IPS DF 6.9 (cell line): ENCODE measurements around the gene HOXB2.

Experiments used
- DNase-seq: peaks from one replicate; pipeline ENCODE4 v3.0.0-alpha.2; 2013; ENCODE audit warnings: low read depth, low spot score
- H3K27ac ChIP-seq: one replicate; pipeline ENCODE4 v1.5.1; 2013; ENCODE audit warnings: low read length, control low read depth
- H3K27me3 ChIP-seq: 2 replicates; pipeline ENCODE4 v1.6.1; 2013; ENCODE audit warnings: mild to moderate bottlenecking, low read length; ENCODE audit not compliant: control insufficient read depth, insufficient read depth
- H3K36me3 ChIP-seq: 2 replicates; pipeline ENCODE4 v1.6.1; 2013; ENCODE audit warnings: low read length; ENCODE audit not compliant: control insufficient read depth, insufficient read depth
- H3K4me1 ChIP-seq: 2 replicates; pipeline ENCODE4 v1.6.1; 2013; ENCODE audit warnings: low read length; ENCODE audit not compliant: control insufficient read depth, insufficient read depth
- H3K4me3 ChIP-seq: 2 replicates; pipeline ENCODE4 v1.5.1; 2013; ENCODE audit warnings: mild to moderate bottlenecking, low read length
- H3K9me3 ChIP-seq: 2 replicates; pipeline ENCODE4 v1.6.1; 2013; ENCODE audit warnings: low read length, inconsistent platforms; ENCODE audit not compliant: control insufficient read depth, insufficient read depth
- WGBS: extraction: QIAGEN DNeasy Blood & Tissue Kit; methylation state at CpG from one replicate; pipeline ENCODE4 v1.1.7; 2013; ENCODE audit warnings: mixed read lengths, missing lambda C conversion rate; ENCODE audit not compliant: insufficient read length, insufficient coverage; 5-methylcytosine and 5-hydroxymethylcytosine counted together

HOXB2 gene

GRCh38 chr17:48558057-48558830 is 13.3 kb upstream of the HOXB2 start:
- peaks cover 1% of the 10 kb centered on the region; the same call in 1 of the 2 replicates for H3K4me1 ChIP-seq
- H3K27ac ChIP-seq: no peak overlapping the region
- no peaks in the 10 kb centered on the region for H3K9me3 ChIP-seq
- H3K27me3 ChIP-seq: peaks cover 97% of the 10 kb centered on the region
- H3K4me3 ChIP-seq: no peak overlapping the region
- DNase-seq: no peak
- WGBS: no CpG with 5 or more reads among the region's 13 CpGs
- H3K36me3 ChIP-seq: no peaks in the 10 kb centered on the region

GRCh38 chr17:48556576-48557401 is 11.9 kb upstream of the HOXB2 start:
- Histone ChIP-seq H3K27me3 (peaks cover 96% of the 10 kb centered on the region), H3K27ac (no peak overlapping the region), H3K4me3 (no peak overlapping the region), H3K4me1 (peaks cover 3% of the 10 kb centered on the region; the same call in 1 of the 2 replicates), H3K36me3 (no peaks in the 10 kb centered on the region), H3K9me3 (no peaks in the 10 kb centered on the region)
- DNase-seq: no peak
- no CpG with 5 or more reads among the region's 7 CpGs for WGBS

DNA sequence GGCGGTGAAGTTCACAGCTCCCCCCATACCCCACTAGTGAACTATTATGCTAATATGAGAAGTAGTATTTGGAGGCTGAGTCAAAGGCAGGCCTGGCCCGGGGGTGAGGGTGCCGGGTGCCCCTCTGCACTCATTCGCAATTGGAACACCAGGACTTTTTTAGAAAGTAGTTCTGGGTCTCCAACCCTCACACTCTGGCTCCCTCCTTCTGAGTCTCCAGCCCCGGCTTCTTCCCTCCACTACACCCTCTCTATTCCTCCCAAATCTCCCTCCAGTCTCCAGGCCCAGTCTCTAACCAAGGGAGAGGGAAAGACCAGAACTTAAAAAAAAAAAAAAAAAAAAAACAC is 11.3 kb upstream of the HOXB2 start:
- H3K27me3 ChIP-seq: peaks cover 96% of the 10 kb centered on the region
- no peaks in the 10 kb centered on the region for H3K36me3 ChIP-seq
- WGBS: no CpG with 5 or more reads among the region's 5 CpGs
- H3K9me3 ChIP-seq: no peaks in the 10 kb centered on the region
- H3K4me1 ChIP-seq: peaks cover 3% of the 10 kb centered on the region; the same call in 1 of the 2 replicates
- no peak overlapping the region for H3K4me3 ChIP-seq
- no peak overlapping the region for H3K27ac ChIP-seq
- no peak for DNase-seq

- no CpG with 5 or more reads among the region's 36 CpGs for WGBS
Measured at GRCh38 chr17:48555258-48556228, 10.6 kb upstream of the HOXB2 start.

GRCh38 chr17:48554412-48555257 is 9.7 kb upstream of the HOXB2 start:
- peaks cover 94% of the 10 kb centered on the region for H3K27me3 ChIP-seq
- no peaks in the 10 kb centered on the region for H3K9me3 ChIP-seq
- peaks cover 6% of the 10 kb centered on the region for H3K4me1 ChIP-seq
- H3K36me3 ChIP-seq: no peaks in the 10 kb centered on the region
- no peak overlapping the region for H3K4me3 ChIP-seq
- no CpG with 5 or more reads among the region's 44 CpGs for WGBS
- no peak overlapping the region for H3K27ac ChIP-seq
- DNase-seq: no peak

More at GRCh38 chr17:48555258-48556228, 10.6 kb upstream of the HOXB2 start:
- Histone ChIP-seq H3K27me3 (peaks cover 94% of the 10 kb centered on the region), H3K27ac (no peak overlapping the region), H3K4me1 (peaks cover 4% of the 10 kb centered on the region), H3K4me3 (no peak overlapping the region), H3K9me3 (no peaks in the 10 kb centered on the region), H3K36me3 (no peaks in the 10 kb centered on the region)
- no peak for DNase-seq

- Histone ChIP-seq H3K4me3 (no peak overlapping the region), H3K27ac (no peak overlapping the region), H3K27me3 (peaks cover 91% of the 10 kb centered on the region), H3K36me3 (no peaks in the 10 kb centered on the region), H3K4me1 (peaks cover 8% of the 10 kb centered on the region), H3K9me3 (no peaks in the 10 kb centered on the region)
- WGBS: no CpG with 5 or more reads among the region's 1 CpG
- no peak for DNase-seq
Measured at GRCh38 chr17:48553826-48554225, 8.9 kb upstream of the HOXB2 start.

DNA sequence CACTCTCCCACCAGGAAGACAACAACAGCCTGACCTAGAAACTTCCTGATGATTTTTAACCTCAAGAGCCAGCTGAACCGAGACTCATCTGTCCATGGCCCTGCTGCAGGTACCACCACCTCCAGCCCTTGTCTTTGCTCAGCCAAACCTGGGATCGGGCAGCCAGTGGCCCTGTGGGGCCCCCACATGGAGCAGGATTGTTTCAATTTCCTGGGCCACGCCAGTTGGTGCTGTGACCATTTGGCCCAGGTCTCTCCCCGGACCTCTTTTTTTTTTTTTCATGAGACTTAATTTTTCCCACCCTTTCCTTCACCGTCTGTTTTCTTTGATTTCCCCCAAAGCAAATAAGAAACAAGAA is 8.3 kb upstream of the HOXB2 start:
- H3K4me3 ChIP-seq: no peak overlapping the region
- H3K27me3 ChIP-seq: peaks cover 89% of the 10 kb centered on the region
- no peaks in the 10 kb centered on the region for H3K36me3 ChIP-seq
- no peak overlapping the region for H3K27ac ChIP-seq
- H3K4me1 ChIP-seq: peaks cover 8% of the 10 kb centered on the region
- DNase-seq: no peak
- H3K9me3 ChIP-seq: no peaks in the 10 kb centered on the region
- no CpG with 5 or more reads among the region's 5 CpGs for WGBS

DNA sequence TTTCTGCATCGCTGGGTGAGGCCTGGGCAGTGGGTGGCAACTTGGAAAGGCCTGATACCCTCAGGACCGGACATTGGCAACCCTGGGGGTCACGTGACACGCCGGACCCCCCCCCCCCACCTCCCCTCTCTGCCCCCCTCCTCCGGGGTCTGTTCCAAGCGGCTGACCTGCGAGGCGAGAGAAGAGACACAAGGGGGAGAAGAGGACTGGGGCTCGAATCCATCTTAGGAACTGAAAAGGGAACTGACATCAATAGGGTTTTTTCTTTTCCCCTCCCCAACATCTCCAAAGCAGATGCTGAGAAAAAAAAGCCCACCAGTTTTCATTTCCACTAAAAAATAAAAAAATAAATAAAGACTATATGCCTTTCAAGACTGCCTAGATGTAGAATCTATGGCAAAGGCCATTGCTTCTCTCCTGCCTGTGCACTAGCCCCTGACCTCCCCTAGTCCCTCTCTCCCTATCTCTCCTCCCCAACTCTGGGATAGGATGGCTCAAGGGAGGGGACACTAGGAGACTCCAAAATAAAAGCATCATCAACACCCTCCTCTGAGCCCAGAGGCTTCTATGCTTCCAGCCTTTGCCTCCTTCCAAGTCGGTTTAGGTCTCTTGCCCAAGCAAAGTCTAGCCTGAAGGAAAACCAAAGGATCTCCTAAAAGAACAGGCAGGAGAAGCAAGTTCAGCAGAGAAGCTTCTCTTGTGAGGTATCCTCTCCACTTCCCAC is 7.7 kb upstream of the HOXB2 start:
- no peak overlapping the region for H3K27ac ChIP-seq
- WGBS: no CpG with 5 or more reads among the region's 11 CpGs
- no peak for DNase-seq

More for the DNA sequence above, 7.7 kb upstream of the HOXB2 start:
- Histone ChIP-seq H3K36me3 (no peaks in the 10 kb centered on the region), H3K9me3 (no peaks in the 10 kb centered on the region), H3K27me3 (peaks cover 88% of the 10 kb centered on the region), H3K4me1 (peaks cover 8% of the 10 kb centered on the region), H3K4me3 (no peak overlapping the region)
